Erythroblast (primary cell): Measurements from ENCODE around the gene OR2Z1.
"Not testable (repeated sequence)": the region's sequence is repeated elsewhere in the genome, so short reads cannot be mapped to it uniquely, and the experiment has no call there.

Experiments
- DNase-seq, 2 experiments: peaks; one replicate each; lab custom pipeline; 2025; lab: John Stamatoyannopoulos, UW
- GATA1 ChIP-seq: IDR thresholded peaks from 2 replicates; pipeline ENCODE4 v1.6.1; 2011; ENCODE audit warnings: low read depth, mild to moderate bottlenecking, control low read depth, low read length, moderate library complexity
- POLR2A ChIP-seq: IDR thresholded peaks from 2 replicates; pipeline ENCODE4 v1.6.1; 2011; ENCODE audit warnings: mild to moderate bottlenecking, low read length

OR2Z1 gene

DNA sequence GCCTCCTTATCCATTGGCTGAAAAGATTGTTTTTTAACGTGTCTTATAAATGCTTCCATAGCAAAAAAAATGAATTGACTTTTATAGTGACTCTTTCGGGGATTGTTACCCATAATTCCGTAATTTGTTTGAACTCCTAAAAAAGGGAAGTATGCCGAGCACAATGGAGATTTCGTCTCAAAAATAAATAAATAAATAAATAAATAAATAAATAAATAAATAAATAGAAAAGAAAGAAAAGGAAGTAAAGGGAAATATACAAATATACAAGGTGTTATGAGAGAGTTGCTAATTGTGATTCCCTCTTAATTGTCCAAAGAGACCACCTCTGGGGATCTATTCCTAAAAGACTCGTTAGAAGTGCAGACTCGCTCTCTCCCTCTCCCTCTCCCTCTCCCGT is 16.9 kb downstream of the OR2Z1 start:
- TF ChIP-seq POLR2A = no peak
- TF ChIP-seq GATA1 = no peak
- DNase-seq = no peak

DNA sequence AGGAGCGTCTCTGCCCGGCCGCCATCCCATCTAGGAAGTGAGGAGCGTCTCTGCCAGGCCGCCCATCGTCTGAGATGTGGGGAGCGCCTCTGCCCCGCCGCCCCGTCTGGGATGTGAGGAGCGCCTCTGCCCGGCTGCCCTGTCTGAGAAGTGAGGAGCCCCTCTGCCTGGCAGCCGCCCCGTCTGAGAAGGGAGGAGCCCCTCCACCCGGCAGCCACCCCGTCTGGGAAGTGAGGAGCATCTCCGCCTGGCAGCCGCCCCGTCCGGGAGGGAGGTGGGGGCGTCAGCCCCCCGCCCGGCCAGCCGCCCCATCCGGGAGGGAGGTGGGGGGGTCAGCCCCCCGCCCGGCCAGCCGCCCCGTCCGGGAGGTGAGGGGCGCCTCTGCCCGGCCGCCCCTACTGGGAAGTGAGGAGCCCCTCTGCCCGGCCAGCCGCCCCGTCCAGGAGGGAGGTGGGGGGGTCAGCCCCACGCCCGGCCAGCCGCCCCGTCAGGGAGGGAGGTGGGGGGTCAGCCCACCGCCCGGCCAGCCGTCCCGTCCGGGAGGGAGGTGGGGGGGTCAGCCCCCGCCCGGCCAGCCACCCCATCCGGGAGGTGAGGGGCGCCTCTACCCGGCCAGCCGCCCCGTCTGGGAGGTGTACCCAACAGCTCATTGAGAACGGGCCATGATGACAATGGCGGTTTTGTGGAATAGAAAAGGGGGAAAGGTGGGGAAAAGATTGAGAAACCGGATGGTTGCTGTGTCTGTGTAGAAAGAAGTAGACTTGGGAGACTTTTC is 18.0 kb downstream of the OR2Z1 start:
- not testable (repeated sequence) for DNase-seq

DNA sequence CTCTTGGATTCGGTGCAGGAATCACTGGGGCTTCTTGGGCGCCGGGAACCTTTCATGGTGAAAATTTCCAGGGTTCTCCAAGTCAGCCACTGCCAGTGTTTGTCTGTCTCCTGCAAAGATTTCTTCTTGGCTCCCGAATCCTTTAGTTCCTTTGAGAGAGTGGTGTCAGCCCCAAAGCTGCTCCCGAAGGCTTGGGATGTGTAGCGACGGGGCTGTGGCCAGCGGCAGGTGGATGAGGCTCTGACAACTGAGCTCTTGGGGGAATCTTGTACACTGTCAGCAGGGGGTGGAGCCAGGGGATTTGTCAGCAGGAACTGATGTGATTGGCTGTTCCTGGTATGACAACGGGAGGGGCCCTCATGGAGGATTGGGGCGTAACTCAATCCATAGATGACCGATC is 45.8 kb downstream of the OR2Z1 start:
- DNase-seq = not testable (repeated sequence)

DNA sequence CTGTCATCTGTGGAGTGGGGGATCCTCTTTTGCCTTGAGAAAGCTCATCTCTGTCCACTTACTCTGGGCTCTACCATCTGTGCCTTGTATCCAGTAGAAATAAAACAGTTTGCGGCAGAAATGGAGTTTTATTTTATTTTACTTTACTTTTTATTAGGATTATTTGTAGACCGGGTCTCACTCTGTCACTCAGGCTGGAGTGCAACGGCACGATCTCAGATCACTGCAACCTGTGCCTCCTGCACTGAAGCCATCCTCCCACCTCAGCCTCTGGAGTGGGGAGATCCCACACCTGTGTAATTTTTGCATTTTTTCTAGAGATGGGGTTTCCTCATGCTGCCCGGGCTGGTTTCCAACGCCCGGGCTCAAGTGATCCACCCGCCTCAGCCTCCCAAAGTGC is 47.8 kb downstream of the OR2Z1 start:
- DNase-seq = not testable (repeated sequence)

DNA sequence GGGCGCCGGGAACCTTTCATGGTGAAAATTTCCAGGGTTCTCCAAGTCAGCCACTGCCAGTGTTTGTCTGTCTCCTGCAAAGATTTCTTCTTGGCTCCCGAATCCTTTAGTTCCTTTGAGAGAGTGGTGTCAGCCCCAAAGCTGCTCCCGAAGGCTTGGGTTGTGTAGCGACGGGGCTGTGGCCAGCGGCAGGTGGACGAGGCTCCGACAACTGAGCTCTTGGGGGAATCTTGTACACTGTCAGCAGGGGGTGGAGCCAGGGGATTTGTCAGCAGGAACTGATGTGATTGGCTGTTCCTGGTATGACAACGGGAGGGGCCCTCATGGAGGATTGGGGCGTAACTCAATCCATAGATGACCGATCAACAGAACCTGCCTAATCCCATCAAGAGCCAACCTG is 52.2 kb downstream of the OR2Z1 start:
- not testable (repeated sequence) for DNase-seq
